OCI-LY7 (cell line): ENCODE results near the gene SRCAP. TPM values are rescaled to one million over a fixed set of nuclear protein-coding genes. Genes with fewer than 3 reads are reported as not detected.

Experiments
- BruUV-seq: library from RNA; stranded (reverse); fragments of 400-500 nt; replicated peaks from 2 replicates; lab custom pipeline; 2021; lab: Mats Ljungman, UMichigan
- CTCF ChIA-PET: fragments of 300-600 bp; sonication (Branson Sonifier 250); formaldehyde crosslinking; loops from one replicate; lab custom pipeline; 2022; ENCODE audit warnings: antibody characterized with exemption; ENCODE audit not compliant: unreplicated experiment; lab: Charles Lee
- POLR2A ChIA-PET: fragments of 300-600 bp; sonication (Branson Sonifier 250); formaldehyde crosslinking; loops from one replicate; lab custom pipeline; 2022; ENCODE audit warnings: antibody characterized with exemption; lab: Charles Lee
- DNase-seq: peaks from one replicate; pipeline ENCODE4 v3.0.0-alpha.2; 2015; ENCODE audit warnings: low spot score
- H2AFZ ChIP-seq: fragments of 200-600 bp; sonication (generic), shearing (Covaris generic); 2 replicates; pipeline ENCODE4 v1.6.1; 2014; ENCODE audit warnings: mild to moderate bottlenecking, antibody characterized with exemption, low read length, moderate library complexity
- H3K27ac ChIP-seq: fragments of 200-600 bp; sonication (generic); 2 replicates; pipeline ENCODE4 v1.5.1; 2014; ENCODE audit warnings: mixed run types, low read depth, mild to moderate bottlenecking, moderate library complexity, low read length, inconsistent platforms; ENCODE audit not compliant: poor library complexity, severe bottlenecking
- H3K36me3 ChIP-seq: fragments of 200-600 bp; sonication (generic); 2 replicates; pipeline ENCODE4 v1.6.1; 2014; ENCODE audit warnings: mild to moderate bottlenecking, antibody characterized with exemption, low read length, moderate library complexity, mixed read lengths; ENCODE audit not compliant: insufficient read depth
- H3K4me1 ChIP-seq: fragments of 200-600 bp; sonication (generic); 2 replicates; pipeline ENCODE4 v1.5.1; 2014; ENCODE audit warnings: mild to moderate bottlenecking, low read length; ENCODE audit not compliant: insufficient read depth, poor library complexity, severe bottlenecking
- H3K4me2 ChIP-seq: fragments of 200-600 bp; sonication (generic); 2 replicates; pipeline ENCODE4 v1.6.1; 2014; ENCODE audit warnings: mild to moderate bottlenecking, low read length
- H3K4me3 ChIP-seq: fragments of 200-600 bp; sonication (generic); 2 replicates; pipeline ENCODE4 v1.5.1; 2014; ENCODE audit warnings: mild to moderate bottlenecking, low read depth, low read length; ENCODE audit not compliant: poor library complexity, severe bottlenecking
- H3K79me2 ChIP-seq: fragments of 200-600 bp; sonication (generic); 2 replicates; pipeline ENCODE4 v1.6.1; 2016; ENCODE audit warnings: low read depth, mild to moderate bottlenecking, low read length, moderate library complexity, mixed read lengths; ENCODE audit not compliant: insufficient read depth
- H3K9me2 ChIP-seq: fragments of 200-600 bp; sonication (generic); 2 replicates; pipeline ENCODE4 v1.6.1; 2016; ENCODE audit warnings: mild to moderate bottlenecking, low read length, mixed read lengths; ENCODE audit not compliant: insufficient read depth
- H3K9me3 ChIP-seq: fragments of 200-600 bp; sonication (generic); 2 replicates; pipeline ENCODE4 v1.6.1; 2014; ENCODE audit warnings: mild to moderate bottlenecking, mixed run types, low read length, mixed read lengths
- H4K20me1 ChIP-seq: fragments of 200-600 bp; sonication (generic); 2 replicates; pipeline ENCODE4 v1.6.1; 2014; ENCODE audit warnings: mild to moderate bottlenecking, antibody characterized with exemption, low read length, moderate library complexity, mixed read lengths; ENCODE audit not compliant: insufficient read depth
- CTCF ChIP-seq: fragments of 200-600 bp; sonication (generic); conservative IDR thresholded peaks from 2 replicates; pipeline ENCODE4 v1.5.1; 2014; ENCODE audit warnings: mild to moderate bottlenecking, antibody characterized with exemption, low read length, moderate library complexity, mixed read lengths
- EZH2phosphoT487 ChIP-seq: fragments of 200-600 bp; sonication (generic); IDR thresholded peaks from 2 replicates; pipeline ENCODE4 v1.6.1; 2018; ENCODE audit warnings: low read depth, borderline replicate concordance, mild to moderate bottlenecking, mixed run types, antibody characterized with exemption, low read length, moderate library complexity, mixed read lengths
- intact Hi-C: fragments of 100-400 bp; cut with micrococcal nuclease; formaldehyde crosslinking; loops from one replicate; pipeline ENCODE4 v1.10.0; 2022; ENCODE audit not compliant: unreplicated experiment
- total RNA-seq, 2 experiments: library from RNA; depleted of rRNA in 1 of 2; stranded (reverse); fragments of >200 nt in 1 of 2; shearing (Covaris generic) in 1 of 2; gene quantifications; 2 replicates each; pipeline ENCODE4 v1.2.3, GENCODE V29; 2014 to 2022

Gene SRCAP
- total RNA-seq, 2 experiments from 2014 or later, result 41.8 to 93.7 TPM

GRCh38 chr16:30783280-30784109 is 84.5 kb downstream of the SRCAP start:
- CTCF ChIA-PET, result no interaction called here
- DNase-seq, result no peak
- no TSS peak for BruUV-seq

GRCh38 chr16:30784215-30784614 is 85.2 kb downstream of the SRCAP start:
- no peaks in the 10 kb centered on the region for H3K9me3 ChIP-seq
- H3K9me2 ChIP-seq, result no peaks in the 10 kb centered on the region
- H3K36me3 ChIP-seq, result no peaks in the 10 kb centered on the region
- H3K4me2 ChIP-seq, result no peak overlapping the region
- no TSS peak for BruUV-seq
- H3K4me3 ChIP-seq, result no peak overlapping the region
- no peak overlapping the region for H2AFZ ChIP-seq
- TF ChIP-seq CTCF (no peak), EZH2phosphoT487 (no peak)
- no peaks in the 10 kb centered on the region; the same call in 1 of the 2 replicates for H4K20me1 ChIP-seq
- ChIA-PET POLR2A (no interaction called here), CTCF (no interaction called here)
- intact Hi-C loops, result no loop called here
- DNase-seq, result no peak
- H3K79me2 ChIP-seq, result no peaks in the 10 kb centered on the region
- no peak overlapping the region for H3K27ac ChIP-seq
- peaks cover 10% of the 10 kb centered on the region for H3K4me1 ChIP-seq

More at GRCh38 chr16:30783280-30784109, 84.5 kb downstream of the SRCAP start:
- POLR2A ChIA-PET, result interaction anchor here (1.9 kb wide), 1 partner anchor 10 kb away, joined by 4 read pairs; no protein-coding TSS in a partner anchor
- Histone ChIP-seq H3K36me3 (no peaks in the 10 kb centered on the region), H2AFZ (no peak overlapping the region), H3K79me2 (no peaks in the 10 kb centered on the region), H3K4me2 (no peak overlapping the region), H4K20me1 (no peaks in the 10 kb centered on the region; the same call in 1 of the 2 replicates), H3K9me2 (no peaks in the 10 kb centered on the region), H3K4me1 (peaks cover 10% of the 10 kb centered on the region), H3K27ac (no peak overlapping the region), H3K9me3 (no peaks in the 10 kb centered on the region), H3K4me3 (no peak overlapping the region)
- TF ChIP-seq CTCF (no peak), EZH2phosphoT487 (no peak)
- intact Hi-C loops, result no loop called here
